ENCODE measurements around the gene CCDC120. TPM values are rescaled to one million over a fixed set of nuclear protein-coding genes. Genes with fewer than 3 reads are reported as not detected.

CCDC120 gene
- total RNA-seq, 1 donor from 2014 or later, result 8.6 TPM

DNA sequence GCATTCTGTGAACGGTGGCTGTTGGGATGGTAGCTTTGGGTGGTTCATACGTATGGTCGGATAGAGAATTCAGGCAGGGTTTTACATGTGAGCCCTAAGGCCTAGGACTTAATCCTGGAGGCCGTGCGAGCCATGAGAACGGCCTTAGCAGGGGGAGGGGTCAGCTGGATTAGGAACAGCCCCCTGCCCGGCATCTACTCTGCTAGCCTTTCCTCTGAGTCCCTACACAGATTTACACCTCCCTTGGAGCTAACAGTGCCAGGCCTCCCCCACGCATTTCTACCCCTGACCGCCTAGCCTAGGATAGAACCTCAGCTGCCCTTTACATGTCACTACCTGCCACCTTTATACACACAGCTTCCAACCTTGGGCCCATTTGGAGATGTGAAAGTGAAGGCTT lies 7.9 kb downstream of the CCDC120 start:
- intact Hi-C loops (cut with DNase I), result no loop called here

DNA sequence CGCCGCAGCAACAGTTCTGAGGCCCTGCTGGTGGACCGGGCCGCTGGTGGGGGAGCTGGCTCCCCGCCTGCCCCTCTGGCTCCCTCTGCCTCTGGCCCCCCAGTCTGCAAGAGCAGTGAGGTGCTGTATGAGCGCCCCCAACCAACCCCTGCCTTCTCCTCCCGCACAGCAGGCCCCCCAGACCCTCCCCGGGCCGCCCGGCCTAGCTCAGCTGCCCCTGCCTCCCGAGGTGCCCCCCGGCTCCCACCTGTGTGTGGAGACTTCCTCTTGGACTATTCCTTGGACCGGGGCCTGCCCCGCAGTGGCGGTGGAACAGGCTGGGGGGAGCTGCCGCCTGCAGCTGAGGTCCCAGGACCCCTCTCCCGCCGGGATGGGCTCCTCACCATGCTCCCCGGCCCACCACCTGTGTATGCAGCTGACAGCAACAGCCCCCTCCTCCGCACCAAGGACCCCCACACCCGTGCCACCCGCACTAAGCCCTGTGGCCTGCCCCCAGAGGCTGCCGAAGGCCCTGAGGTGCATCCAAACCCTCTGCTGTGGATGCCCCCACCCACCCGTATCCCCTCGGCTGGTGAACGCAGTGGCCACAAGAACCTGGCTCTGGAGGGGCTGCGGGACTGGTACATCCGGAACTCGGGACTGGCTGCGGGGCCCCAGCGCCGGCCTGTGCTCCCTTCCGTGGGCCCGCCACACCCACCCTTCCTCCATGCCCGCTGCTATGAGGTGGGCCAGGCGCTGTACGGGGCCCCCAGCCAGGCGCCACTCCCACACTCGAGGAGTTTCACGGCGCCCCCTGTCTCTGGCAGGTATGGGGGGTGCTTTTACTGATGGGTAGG lies 8.7 kb downstream of the CCDC120 start:
- no peak overlapping the region for H3K27ac ChIP-seq
- no peak for DNase-seq (ENCODE audit: extremely low spot score in 2 of 2)
- no peaks in the 10 kb centered on the region for H3K27me3 ChIP-seq
- no peaks in the 10 kb centered on the region for H3K4me1 ChIP-seq
- no peak overlapping the region for H3K4me3 ChIP-seq
- peaks cover 0 to 2% of the 10 kb centered on the region in 2 donors for H3K36me3 ChIP-seq
- TF ChIP-seq POLR2AphosphoS5 (IDR thresholded peaks at IDR 0.05; ENCODE audit: insufficient read depth in 1 of 2, low read depth in 1 of 2) (no peak), POLR2A (IDR thresholded peaks at IDR 0.05) (no peak)
- TF ChIP-seq, protein P1, sequence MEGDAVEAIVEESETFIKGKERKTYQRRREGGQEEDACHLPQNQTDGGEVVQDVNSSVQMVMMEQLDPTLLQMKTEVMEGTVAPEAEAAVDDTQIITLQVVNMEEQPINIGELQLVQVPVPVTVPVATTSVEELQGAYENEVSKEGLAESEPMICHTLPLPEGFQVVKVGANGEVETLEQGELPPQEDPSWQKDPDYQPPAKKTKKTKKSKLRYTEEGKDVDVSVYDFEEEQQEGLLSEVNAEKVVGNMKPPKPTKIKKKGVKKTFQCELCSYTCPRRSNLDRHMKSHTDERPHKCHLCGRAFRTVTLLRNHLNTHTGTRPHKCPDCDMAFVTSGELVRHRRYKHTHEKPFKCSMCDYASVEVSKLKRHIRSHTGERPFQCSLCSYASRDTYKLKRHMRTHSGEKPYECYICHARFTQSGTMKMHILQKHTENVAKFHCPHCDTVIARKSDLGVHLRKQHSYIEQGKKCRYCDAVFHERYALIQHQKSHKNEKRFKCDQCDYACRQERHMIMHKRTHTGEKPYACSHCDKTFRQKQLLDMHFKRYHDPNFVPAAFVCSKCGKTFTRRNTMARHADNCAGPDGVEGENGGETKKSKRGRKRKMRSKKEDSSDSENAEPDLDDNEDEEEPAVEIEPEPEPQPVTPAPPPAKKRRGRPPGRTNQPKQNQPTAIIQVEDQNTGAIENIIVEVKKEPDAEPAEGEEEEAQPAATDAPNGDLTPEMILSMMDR (IDR thresholded peaks at IDR 0.05), result no peak
- H3K9me3 ChIP-seq, result no peaks in the 10 kb centered on the region
- intact Hi-C loops (cut with DNase I), result no loop called here

More for the DNA sequence above, 7.9 kb downstream of the CCDC120 start:
- Histone ChIP-seq H3K27ac (no peak overlapping the region), H3K4me1 (no peaks in the 10 kb centered on the region), H3K4me3 (no peak overlapping the region), H3K27me3 (no peaks in the 10 kb centered on the region), H3K36me3 (peaks cover 0 to 5% of the 10 kb centered on the region in 2 donors), H3K9me3 (no peaks in the 10 kb centered on the region)
- no peak for TF ChIP-seq POLR2AphosphoS5 (IDR thresholded peaks at IDR 0.05; ENCODE audit: insufficient read depth in 1 of 2, low read depth in 1 of 2)
- TF ChIP-seq POLR2A (IDR thresholded peaks at IDR 0.05), result no peak
- TF ChIP-seq, protein P1 (IDR thresholded peaks at IDR 0.05), result no peak
- DNase-seq (ENCODE audit: extremely low spot score in 2 of 2), result no peak

DNA sequence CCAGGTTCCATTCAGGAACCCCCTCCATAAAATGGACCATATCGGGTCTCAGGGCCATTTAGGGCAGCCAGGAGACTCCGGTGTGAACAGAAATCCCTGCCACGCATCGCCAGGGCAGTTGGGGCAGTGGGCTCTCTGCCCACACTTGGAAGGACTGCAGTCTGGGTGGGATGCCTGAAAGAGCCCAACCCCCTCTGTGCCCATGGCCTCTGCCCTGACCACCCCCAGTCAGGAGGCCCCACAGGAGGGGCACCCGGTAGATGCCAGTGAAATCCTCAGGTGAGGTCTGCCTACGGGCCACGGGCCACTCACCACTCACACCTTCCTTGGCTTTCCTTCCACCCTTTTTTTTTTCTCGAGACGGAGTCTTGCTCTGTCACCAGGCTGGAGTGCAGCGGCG lies 10.2 kb downstream of the CCDC120 start:
- intact Hi-C loops (cut with DNase I), result no loop called here
- no peaks in the 10 kb centered on the region for H3K27me3 ChIP-seq
- TF ChIP-seq POLR2A (IDR thresholded peaks at IDR 0.05), result no peak
- TF ChIP-seq, protein P1 (IDR thresholded peaks at IDR 0.05), result no peak
- no peak for TF ChIP-seq POLR2AphosphoS5 (IDR thresholded peaks at IDR 0.05; ENCODE audit: insufficient read depth in 1 of 2, low read depth in 1 of 2)
- H3K36me3 ChIP-seq, result no peaks in the 10 kb centered on the region
- H3K27ac ChIP-seq, result no peak overlapping the region
- H3K9me3 ChIP-seq, result no peaks in the 10 kb centered on the region
- no peak for DNase-seq (ENCODE audit: extremely low spot score in 2 of 2)
- no peak overlapping the region for H3K4me3 ChIP-seq
- H3K4me1 ChIP-seq, result no peaks in the 10 kb centered on the region

DNA sequence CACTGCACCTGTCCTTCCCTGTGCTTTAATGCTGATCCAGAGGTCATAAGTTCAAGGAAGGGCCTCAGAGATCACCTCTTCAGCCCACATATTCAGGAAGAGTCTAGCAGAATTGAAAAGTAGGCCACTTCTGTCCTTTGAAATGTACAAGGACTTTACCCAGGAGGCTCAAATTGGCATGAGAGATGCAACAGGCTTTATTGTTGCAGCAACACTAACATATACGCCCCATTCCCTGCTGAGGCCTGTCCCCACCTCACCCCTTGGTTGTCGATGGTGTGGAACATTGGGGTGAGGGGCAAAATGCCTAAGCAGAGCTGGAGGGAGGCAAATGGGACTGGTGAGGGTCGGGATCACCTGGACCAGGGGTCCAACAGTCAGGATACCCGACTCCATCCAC lies 12.2 kb downstream of the CCDC120 start:
- intact Hi-C loops (cut with DNase I), result loop anchor here (10.0 kb wide), 1 partner anchor 104 kb away; the partner anchor contains the start of gene PLP2
- no peak for DNase-seq (ENCODE audit: extremely low spot score in 2 of 2)
- Histone ChIP-seq H3K27me3 (no peaks in the 10 kb centered on the region), H3K4me3 (no peak overlapping the region), H3K9me3 (no peaks in the 10 kb centered on the region), H3K27ac (no peak overlapping the region), H3K36me3 (no peaks in the 10 kb centered on the region), H3K4me1 (no peaks in the 10 kb centered on the region)
- TF ChIP-seq, protein P1 (IDR thresholded peaks at IDR 0.05), result no peak
- TF ChIP-seq POLR2AphosphoS5 (IDR thresholded peaks at IDR 0.05; ENCODE audit: insufficient read depth in 1 of 2, low read depth in 1 of 2) (no peak), POLR2A (IDR thresholded peaks at IDR 0.05) (no peak)
